Activated CD4-positive, alpha-beta memory T cell treated with anti-CD3 and anti-CD28 coated beads, Interleukin-2, amount 10 ng/mL, durations not matched to agents 7 days and 5 days (primary cell): ENCODE data around the gene NTNG1. TPM values are rescaled to one million over a fixed set of nuclear protein-coding genes. Genes with fewer than 3 reads are reported as not detected.

Experiments
- CTCF ChIA-PET: fragments of 350-600 bp; sonication (Branson Sonifier 250); formaldehyde crosslinking; loops from one replicate; lab custom pipeline; 2021; ENCODE audit warnings: antibody characterized with exemption, inconsistent platforms; lab: Charles Lee
- POLR2A ChIA-PET: fragments of 350-600 bp; sonication (Branson Sonifier 250); formaldehyde crosslinking; loops from one replicate; lab custom pipeline; 2021; ENCODE audit warnings: antibody characterized with exemption; lab: Charles Lee
- DNase-seq: peaks from one replicate; pipeline ENCODE4 v3.0.0-alpha.2; 2020
- H3K27ac Mint-ChIP-seq: one replicate; pipeline ENCODE4 v1.8.0; 2021; ENCODE audit warnings: mild to moderate bottlenecking, mixed read lengths
- H3K27me3 Mint-ChIP-seq: one replicate; pipeline ENCODE4 v1.8.0; 2021; ENCODE audit warnings: mixed read lengths
- H3K36me3 Mint-ChIP-seq: one replicate; pipeline ENCODE4 v1.8.0; 2021; ENCODE audit warnings: low read depth, mixed read lengths
- H3K4me1 Mint-ChIP-seq: one replicate; pipeline ENCODE4 v1.8.0; 2021; ENCODE audit warnings: mixed read lengths
- H3K4me3 Mint-ChIP-seq: one replicate; pipeline ENCODE4 v1.8.0; 2021; ENCODE audit warnings: mild to moderate bottlenecking, mixed read lengths
- H3K9me3 Mint-ChIP-seq: one replicate; pipeline ENCODE4 v1.8.0; 2021; ENCODE audit warnings: mixed read lengths
- total RNA-seq, 2 experiments: library from RNA; stranded (reverse); gene quantifications; one replicate each; pipeline ENCODE4 v1.2.3, GENCODE V29; 2021

Gene NTNG1
- total RNA-seq, 2 experiments from 2014 or later = not detected

DNA sequence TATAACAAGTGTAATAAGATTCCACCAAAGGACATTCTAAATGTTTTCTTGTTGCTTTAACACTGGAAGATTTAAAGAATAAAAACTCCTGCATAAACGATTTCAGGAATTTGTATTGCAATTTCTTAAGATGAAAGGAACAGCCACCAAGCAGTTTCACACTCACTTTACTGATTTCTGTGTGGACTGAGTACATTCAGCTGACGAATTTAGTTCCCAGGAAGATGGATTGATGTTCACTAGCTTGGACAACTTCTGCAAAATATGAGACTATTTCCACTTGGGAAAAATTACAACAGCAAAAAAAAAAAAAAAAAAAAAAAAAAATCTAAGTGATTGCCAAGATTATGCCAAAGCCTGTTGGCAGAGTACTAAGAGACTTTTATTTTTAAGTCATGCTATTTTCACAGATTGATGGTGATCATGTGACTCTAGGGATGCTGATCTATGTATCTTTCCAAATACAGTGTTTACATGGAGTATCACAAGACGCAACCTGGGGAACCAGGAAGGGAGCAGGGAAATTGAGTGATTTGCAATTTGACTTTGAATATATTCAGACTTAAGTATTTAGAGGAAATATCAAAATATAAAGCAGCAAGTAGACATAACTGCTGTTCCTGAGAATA is 341.0 kb downstream of the NTNG1 start:
- CTCF ChIA-PET = no interaction called here
- no peaks in the 10 kb centered on the region for H3K36me3 Mint-ChIP-seq

DNA sequence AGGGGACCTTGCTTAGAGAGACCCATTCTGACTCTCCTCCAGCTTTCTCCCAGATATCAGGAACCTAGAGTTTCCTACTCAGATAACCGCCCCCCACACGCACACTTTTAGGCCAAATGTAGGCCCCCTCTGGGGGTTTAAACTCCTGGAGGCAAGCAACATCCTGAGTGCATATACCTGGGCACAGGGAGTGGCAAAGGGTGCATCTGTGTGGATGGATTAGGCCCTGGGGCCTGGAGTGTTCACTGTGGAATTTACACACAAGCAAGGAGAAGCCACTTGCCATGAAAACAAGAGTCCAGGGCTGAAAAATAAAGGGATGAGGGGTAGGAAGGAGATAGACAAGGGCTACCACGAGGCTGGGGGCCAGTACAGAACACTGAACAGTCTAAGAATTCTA is 343.1 kb downstream of the NTNG1 start:
- ChIA-PET CTCF (no interaction called here), POLR2A (no interaction called here)
- Mint-ChIP-seq H3K9me3 (no peaks in the 10 kb centered on the region), H3K27ac (no peak overlapping the region), H3K4me1 (no peaks in the 10 kb centered on the region), H3K4me3 (no peak overlapping the region), H3K27me3 (peaks cover 28% of the 10 kb centered on the region), H3K36me3 (no peaks in the 10 kb centered on the region)
- DNase-seq = no peak

More for the DNA sequence above, 341.0 kb downstream of the NTNG1 start:
- Mint-ChIP-seq H3K9me3 (no peaks in the 10 kb centered on the region), H3K27ac (no peak overlapping the region), H3K4me1 (no peaks in the 10 kb centered on the region), H3K4me3 (no peak overlapping the region), H3K27me3 (peaks cover 25% of the 10 kb centered on the region)
- DNase-seq = no peak
- POLR2A ChIA-PET = no interaction called here

DNA sequence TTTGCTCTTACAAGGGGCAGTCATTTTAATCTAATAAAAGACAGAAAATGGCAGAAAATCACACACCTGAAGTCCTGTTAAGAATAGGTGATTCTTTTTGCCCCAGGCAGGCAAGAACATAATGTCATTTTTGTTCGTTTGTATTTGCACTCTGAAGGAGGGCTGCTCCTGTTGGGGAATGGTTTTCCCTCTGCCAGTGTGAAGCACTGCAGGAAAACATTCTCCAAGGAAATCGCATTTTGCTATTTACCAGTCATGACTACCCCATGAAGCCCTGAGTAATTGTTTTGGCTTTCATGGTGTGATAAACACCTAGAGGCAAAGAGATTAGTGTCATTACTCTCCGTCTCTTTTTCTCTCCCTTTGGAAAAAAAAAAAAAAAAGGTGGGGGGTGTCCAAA is 345.5 kb downstream of the NTNG1 start:
- CTCF ChIA-PET = no interaction called here
- no peak for DNase-seq
- H3K27me3 Mint-ChIP-seq = peaks cover 18% of the 10 kb centered on the region
- H3K36me3 Mint-ChIP-seq = no peaks in the 10 kb centered on the region
- H3K27ac Mint-ChIP-seq = no peak overlapping the region
- no peaks in the 10 kb centered on the region for H3K9me3 Mint-ChIP-seq
- POLR2A ChIA-PET = no interaction called here
- no peak overlapping the region for H3K4me3 Mint-ChIP-seq
- H3K4me1 Mint-ChIP-seq = no peaks in the 10 kb centered on the region

DNA sequence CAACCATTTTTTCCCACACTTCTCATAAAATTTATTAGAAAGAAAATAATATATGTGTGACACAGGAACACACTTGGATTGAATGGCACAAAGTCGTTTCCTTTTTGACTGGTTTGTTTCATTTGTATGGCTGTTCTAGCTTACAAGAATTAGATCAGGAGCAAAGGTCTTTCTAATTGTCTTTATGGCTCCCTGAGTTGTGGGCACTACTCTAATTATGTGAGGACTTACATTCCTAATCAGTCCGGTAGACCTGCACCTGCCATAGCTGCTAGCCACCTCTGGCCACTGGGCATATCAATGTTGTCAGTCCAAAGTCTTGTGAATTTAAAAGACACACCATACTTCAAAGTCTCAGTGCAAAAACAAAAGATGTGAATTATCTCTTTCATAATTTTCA is 346.7 kb downstream of the NTNG1 start:
- CTCF ChIA-PET = no interaction called here
- DNase-seq = no peak
- POLR2A ChIA-PET = no interaction called here
- Mint-ChIP-seq H3K27ac (no peak overlapping the region), H3K4me3 (no peak overlapping the region), H3K4me1 (no peaks in the 10 kb centered on the region), H3K27me3 (peaks cover 10% of the 10 kb centered on the region), H3K9me3 (no peaks in the 10 kb centered on the region), H3K36me3 (no peaks in the 10 kb centered on the region)

DNA sequence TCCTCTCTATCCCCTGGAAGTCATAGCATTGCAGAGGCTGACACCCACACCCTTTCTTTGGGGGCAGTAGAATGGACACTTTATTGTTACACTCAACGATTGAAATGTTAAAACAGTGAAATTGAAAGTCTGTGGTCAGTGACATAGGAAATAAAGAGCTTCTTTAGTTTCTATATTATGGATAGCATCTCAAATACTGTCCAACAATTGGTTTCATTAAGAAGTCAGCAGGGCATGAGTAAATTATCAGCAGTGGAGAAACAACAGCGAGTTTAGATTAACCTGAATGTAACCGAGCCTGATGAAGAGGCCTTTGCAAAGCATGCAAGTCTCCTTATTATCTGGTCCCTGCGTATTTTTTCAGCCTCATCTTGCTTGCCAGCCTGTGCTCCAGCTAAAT is 350.7 kb downstream of the NTNG1 start:
- Mint-ChIP-seq H3K4me3 (no peak overlapping the region), H3K36me3 (no peaks in the 10 kb centered on the region), H3K27me3 (peaks cover 11% of the 10 kb centered on the region), H3K9me3 (no peaks in the 10 kb centered on the region), H3K27ac (no peak overlapping the region), H3K4me1 (no peaks in the 10 kb centered on the region)
- ChIA-PET CTCF (interaction anchor here (0.6 kb wide), 1 partner anchor 91 kb away, joined by 3 read pairs; no protein-coding TSS in a partner anchor), POLR2A (no interaction called here)
- DNase-seq = no peak

DNA sequence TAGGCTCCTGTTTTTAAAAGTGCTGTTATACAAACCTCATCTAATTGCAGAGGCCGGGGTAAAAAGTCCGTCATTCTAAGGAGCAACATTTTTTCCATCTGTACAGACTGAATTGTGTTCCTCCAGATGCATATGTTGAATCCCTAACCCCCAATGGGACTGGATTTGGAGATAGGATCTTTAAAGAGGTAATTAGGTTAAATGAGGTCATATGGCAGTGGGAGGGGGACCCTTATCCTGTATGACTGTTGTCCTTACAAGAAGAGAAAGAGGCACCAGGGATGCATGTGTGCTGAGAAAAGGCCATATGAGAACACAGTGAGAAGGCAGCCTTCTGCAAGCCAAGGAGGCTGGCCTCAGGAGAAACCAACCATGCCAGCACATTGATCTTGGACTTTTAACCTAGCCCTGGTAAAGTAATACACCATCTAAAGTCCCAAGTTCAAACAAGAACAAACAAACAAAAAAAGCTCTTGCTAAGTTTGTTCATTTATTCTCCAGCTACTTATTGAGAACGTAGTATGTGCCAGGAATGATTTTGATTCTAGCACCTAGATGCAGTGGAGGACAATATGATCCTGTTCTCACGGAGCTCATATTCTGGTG is 352.4 kb downstream of the NTNG1 start:
- Mint-ChIP-seq H3K27me3 (peaks cover 11% of the 10 kb centered on the region), H3K9me3 (no peaks in the 10 kb centered on the region), H3K36me3 (no peaks in the 10 kb centered on the region), H3K4me3 (no peak overlapping the region), H3K27ac (no peak overlapping the region), H3K4me1 (no peaks in the 10 kb centered on the region)
- ChIA-PET CTCF (no interaction called here), POLR2A (no interaction called here)
- no peak for DNase-seq

DNA sequence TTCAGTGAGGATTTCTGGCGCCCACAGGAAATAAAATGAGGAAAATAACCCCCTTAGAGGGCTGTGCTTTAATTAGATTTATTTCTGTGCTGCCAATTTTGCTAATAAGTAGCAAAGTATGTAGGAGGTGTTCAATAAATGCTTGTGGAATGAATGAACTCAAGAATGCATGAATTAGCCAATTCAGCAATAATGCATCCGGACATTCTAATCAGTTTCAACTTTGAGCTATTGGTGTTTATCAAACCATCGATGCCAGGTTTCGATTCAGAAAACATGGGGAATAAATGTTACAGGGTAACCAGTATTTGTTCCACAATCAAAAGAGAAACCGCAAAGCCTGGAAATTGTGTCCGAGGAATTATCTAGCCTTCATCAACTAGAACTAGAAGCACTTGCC is 353.2 kb downstream of the NTNG1 start:
- Mint-ChIP-seq H3K4me3 (no peak overlapping the region), H3K27me3 (peaks cover 8% of the 10 kb centered on the region), H3K27ac (no peak overlapping the region), H3K9me3 (no peaks in the 10 kb centered on the region), H3K36me3 (no peaks in the 10 kb centered on the region), H3K4me1 (no peaks in the 10 kb centered on the region)
- ChIA-PET POLR2A (no interaction called here), CTCF (no interaction called here)
- no peak for DNase-seq

DNA sequence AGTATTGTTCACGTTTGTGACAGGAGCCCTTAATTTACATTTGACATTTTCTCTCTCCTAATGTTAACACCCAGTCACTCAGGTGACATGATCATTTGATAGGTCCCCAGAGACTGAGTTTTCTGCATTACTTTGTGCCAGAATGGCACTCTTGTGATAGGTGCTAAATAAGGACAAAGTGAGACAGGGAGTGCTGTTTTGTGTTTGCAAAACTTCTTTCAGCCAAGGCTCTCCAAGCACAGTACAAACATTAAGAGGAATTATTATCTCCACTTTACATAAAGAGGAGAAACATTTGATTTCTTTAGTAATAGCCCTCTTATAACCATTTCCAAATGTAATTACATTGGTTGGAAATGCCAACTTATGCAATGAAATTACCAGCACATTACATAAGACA is 355.2 kb downstream of the NTNG1 start:
- POLR2A ChIA-PET = no interaction called here
- no peaks in the 10 kb centered on the region for H3K4me1 Mint-ChIP-seq
- no peak overlapping the region for H3K4me3 Mint-ChIP-seq
- H3K9me3 Mint-ChIP-seq = no peaks in the 10 kb centered on the region
- peaks cover 4% of the 10 kb centered on the region for H3K27me3 Mint-ChIP-seq
- CTCF ChIA-PET = no interaction called here
- no peak overlapping the region for H3K27ac Mint-ChIP-seq
- H3K36me3 Mint-ChIP-seq = no peaks in the 10 kb centered on the region
- DNase-seq = no peak

DNA sequence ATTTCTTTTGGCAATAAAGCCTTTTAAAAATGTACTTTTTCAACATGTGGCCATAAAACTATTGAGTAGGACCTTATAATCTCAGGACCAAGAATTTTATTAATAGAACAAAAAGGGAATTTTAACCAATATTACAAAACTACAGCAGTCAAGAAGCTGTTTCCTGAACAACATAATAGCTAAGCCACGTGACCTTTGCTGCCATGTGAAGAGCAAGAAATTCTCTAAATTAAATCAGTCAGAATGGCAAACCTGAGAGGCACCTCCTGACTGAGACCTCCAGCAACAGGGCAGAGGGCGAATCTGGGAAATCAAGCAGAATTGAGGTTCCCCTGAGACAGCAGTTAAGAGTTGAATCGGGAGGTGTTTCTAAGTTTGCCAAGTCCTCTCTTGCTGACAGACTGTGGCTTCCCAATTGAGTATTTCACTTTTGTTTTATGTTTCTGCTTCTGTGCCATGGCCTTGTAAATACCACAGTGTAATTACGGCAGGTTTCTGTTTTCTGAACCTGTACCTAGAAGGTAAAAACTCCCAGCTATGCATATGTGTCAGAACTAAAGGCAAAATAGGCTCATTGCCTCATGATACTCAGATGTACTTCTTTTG is 358.4 kb downstream of the NTNG1 start:
- Mint-ChIP-seq H3K4me3 (no peak overlapping the region), H3K9me3 (no peaks in the 10 kb centered on the region), H3K27me3 (peaks cover 2% of the 10 kb centered on the region), H3K4me1 (no peaks in the 10 kb centered on the region), H3K36me3 (no peaks in the 10 kb centered on the region), H3K27ac (no peak overlapping the region)
- POLR2A ChIA-PET = no interaction called here
- CTCF ChIA-PET = no interaction called here
- DNase-seq = no peak

DNA sequence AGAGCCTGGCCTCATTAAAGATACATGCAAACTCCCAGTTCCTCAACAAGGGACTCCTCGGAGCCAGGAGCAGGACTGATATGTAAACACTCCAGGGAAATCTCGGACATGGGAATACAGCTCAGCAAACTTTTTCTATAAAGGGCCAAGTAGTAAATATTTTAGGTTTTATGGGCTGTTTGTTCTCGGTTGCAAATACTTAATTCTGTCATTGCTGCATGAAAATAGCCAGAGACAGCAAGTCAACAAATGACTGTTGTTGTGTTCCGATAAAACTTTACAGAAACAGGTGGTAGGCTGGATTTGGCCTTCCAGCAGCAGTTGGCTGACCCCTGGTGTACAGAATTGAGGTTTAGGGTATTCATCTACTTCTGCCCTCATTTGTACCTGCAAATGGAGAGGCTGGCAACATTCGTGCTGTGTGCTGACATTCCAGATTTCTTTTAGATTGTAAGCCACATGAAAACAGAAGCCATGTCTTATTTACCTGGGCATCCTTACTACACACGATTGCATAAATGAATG is 360.3 kb downstream of the NTNG1 start:
- POLR2A ChIA-PET = no interaction called here
- Mint-ChIP-seq H3K27me3 (no peaks in the 10 kb centered on the region), H3K27ac (no peak overlapping the region), H3K9me3 (no peaks in the 10 kb centered on the region), H3K4me3 (no peak overlapping the region), H3K36me3 (no peaks in the 10 kb centered on the region), H3K4me1 (no peaks in the 10 kb centered on the region)
- CTCF ChIA-PET = no interaction called here
- DNase-seq = no peak

DNA sequence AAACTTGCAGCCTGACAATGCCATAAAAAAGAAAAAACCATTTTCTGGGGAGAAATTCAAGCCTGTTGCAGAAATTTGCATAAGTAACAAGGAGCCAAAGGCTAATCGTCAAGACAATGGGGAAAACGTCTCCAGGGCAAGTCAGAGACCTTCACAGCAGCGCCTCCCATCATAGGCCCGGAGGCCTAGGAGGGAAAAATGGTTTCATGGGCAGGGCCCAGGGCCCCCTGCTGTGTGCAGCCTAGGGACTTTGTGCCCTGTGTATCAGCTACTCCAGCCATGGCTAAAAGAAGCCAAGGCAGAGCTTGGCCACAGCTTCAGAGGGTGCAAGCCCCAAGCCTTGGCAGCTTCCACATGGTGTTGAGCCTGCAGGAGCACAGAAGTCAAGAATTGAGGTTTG is 369.5 kb downstream of the NTNG1 start:
- H3K9me3 Mint-ChIP-seq = no peaks in the 10 kb centered on the region
- no peaks in the 10 kb centered on the region for H3K4me1 Mint-ChIP-seq
- no peaks in the 10 kb centered on the region for H3K36me3 Mint-ChIP-seq
- H3K4me3 Mint-ChIP-seq = no peak overlapping the region
- no peak for DNase-seq
- H3K27me3 Mint-ChIP-seq = no peaks in the 10 kb centered on the region
- ChIA-PET POLR2A (no interaction called here), CTCF (no interaction called here)
- no peak overlapping the region for H3K27ac Mint-ChIP-seq

DNA sequence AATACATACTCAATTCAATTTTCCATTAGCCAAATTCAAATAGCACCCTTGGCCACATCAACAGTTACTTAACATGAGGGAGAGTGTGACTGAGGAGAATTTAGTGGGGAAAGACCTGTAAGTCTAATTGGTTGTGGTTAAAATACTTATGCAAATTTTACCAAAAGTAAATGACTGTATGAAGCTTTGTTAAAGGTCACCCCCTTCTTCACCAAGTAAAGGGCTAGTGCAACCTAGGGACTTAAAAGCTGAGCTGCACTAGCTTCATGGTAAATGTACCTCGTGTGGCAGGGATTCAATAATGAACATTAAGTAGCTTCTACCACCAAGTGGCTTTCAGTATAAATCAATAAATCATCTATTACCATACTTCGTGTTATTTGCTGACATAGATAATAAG is 372.0 kb downstream of the NTNG1 start:
- Mint-ChIP-seq H3K4me1 (no peaks in the 10 kb centered on the region), H3K36me3 (no peaks in the 10 kb centered on the region), H3K4me3 (no peak overlapping the region), H3K27me3 (no peaks in the 10 kb centered on the region), H3K9me3 (no peaks in the 10 kb centered on the region), H3K27ac (no peak overlapping the region)
- CTCF ChIA-PET = no interaction called here
- no peak for DNase-seq
- POLR2A ChIA-PET = no interaction called here

DNA sequence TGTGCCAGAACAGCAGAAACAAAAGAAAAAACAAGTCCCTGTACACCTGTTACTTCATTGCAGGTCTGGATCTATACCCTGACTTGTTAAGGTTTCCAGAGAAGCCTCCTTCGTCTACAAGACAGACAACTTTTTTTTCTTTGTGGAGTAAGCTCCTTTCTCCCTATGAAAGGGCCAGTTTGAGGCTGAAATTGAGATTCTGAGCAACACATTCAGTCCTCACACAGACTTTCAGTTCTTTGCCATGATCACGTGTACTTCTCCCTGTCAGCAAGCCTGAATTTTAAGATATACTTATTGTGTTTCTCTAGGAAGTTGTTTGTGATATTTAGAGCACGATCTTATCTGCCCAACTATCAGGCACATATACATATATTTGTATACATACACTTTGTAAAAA is 374.0 kb downstream of the NTNG1 start:
- H3K36me3 Mint-ChIP-seq = no peaks in the 10 kb centered on the region
- H3K27me3 Mint-ChIP-seq = no peaks in the 10 kb centered on the region
- no peak overlapping the region for H3K4me3 Mint-ChIP-seq
- no peak overlapping the region for H3K27ac Mint-ChIP-seq
- POLR2A ChIA-PET = no interaction called here
- DNase-seq = no peak
- no peaks in the 10 kb centered on the region for H3K4me1 Mint-ChIP-seq
- CTCF ChIA-PET = no interaction called here
- H3K9me3 Mint-ChIP-seq = no peaks in the 10 kb centered on the region

DNA sequence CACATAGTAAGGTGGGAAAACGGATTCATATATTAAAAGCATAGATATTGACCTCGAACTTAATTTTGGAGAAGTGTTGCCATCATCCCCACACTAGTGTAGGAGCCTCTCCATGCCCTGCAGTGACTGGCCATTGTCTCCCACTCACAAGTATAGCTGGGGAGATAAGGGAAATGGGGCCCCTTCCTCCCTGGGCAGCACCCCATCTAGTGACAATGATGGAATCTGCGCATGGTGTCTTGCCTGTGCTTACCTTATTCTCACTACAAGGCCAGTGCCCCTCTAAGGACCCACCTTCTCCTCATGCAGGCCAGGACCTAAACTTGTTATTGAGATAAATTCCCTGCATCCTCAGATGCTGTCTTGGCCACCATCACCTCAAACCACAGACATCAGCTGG is 374.9 kb downstream of the NTNG1 start:
- ChIA-PET CTCF (no interaction called here), POLR2A (no interaction called here)
- H3K4me3 Mint-ChIP-seq = no peak overlapping the region
- no peak for DNase-seq
- no peaks in the 10 kb centered on the region for H3K27me3 Mint-ChIP-seq
- H3K4me1 Mint-ChIP-seq = no peaks in the 10 kb centered on the region
- no peaks in the 10 kb centered on the region for H3K9me3 Mint-ChIP-seq
- no peaks in the 10 kb centered on the region for H3K36me3 Mint-ChIP-seq
- H3K27ac Mint-ChIP-seq = no peak overlapping the region
